ENCODE measurements around the gene CCDC167.

Gene CCDC167

DNA sequence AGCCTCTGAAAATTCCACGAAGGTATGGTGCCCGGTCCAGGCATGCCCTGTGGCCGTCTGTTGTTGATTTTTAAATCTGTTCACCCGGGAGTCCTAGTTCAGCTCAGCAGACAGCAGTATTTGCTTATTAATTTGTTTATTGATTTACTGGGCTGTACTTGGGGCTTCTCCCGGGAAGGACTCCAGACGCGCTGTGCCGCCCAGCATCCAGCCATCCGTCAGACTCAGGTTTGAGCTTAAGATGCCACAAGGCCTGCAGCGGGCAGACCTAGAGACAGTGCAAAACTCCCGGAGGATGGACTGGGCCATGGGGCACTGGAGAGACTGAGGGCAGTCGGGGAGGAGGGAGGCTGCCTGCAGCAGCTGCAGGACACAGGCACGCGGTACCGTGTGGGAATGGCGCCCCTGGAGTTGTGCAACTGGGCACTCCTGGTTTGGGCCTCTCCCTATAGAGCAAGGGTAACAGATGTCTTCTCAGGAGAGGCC is 17.3 kb upstream of the CCDC167 start:
- no peak overlapping the region for H2BK12ac ChIP-seq (ENCODE audit: low read length in 2 of 2)
- no peaks in the 10 kb centered on the region for H3K36me3 ChIP-seq (ENCODE audit: control insufficient read depth in 1 of 2, insufficient read depth in 2 of 2, low read depth in 1 of 2, low read length in 2 of 2)
- H4K8ac ChIP-seq (ENCODE audit: low read length) = no peak overlapping the region
- H2AK5ac ChIP-seq (ENCODE audit: low read length, severe bottlenecking) = no peak overlapping the region
- H2AFZ ChIP-seq (ENCODE audit: low read depth, low read length) = no peak overlapping the region
- H3K9ac ChIP-seq (ENCODE audit: low read length) = no peak overlapping the region
- 79% methylated on average over 16 of the region's 16 CpGs for WGBS
- peaks cover 51 to 76% of the 10 kb centered on the region in 2 experiments for H3K27me3 ChIP-seq (ENCODE audit: control insufficient read depth in 1 of 2, insufficient read depth in 1 of 2, low read length in 2 of 2)
- H3K9me3 ChIP-seq (ENCODE audit: control insufficient read depth, low read length) = peaks cover 5% of the 10 kb centered on the region
- H2BK15ac ChIP-seq (ENCODE audit: low read depth, poor library complexity, severe bottlenecking) = no peak overlapping the region
- no peak overlapping the region for H3K4me3 ChIP-seq (ENCODE audit: insufficient read depth in 1 of 2, low read depth in 1 of 2, low read length in 2 of 2)
- H3K14ac ChIP-seq (ENCODE audit: low read length in 2 of 2) = peak overlapping the region in 1 of 2 experiments; percentile 50
- H4K91ac ChIP-seq (ENCODE audit: low read length) = no peak overlapping the region
- H3K4me2 ChIP-seq (ENCODE audit: low read length, poor library complexity, severe bottlenecking) = no peak overlapping the region
- H3K4ac ChIP-seq (ENCODE audit: low read depth in 1 of 2, low read length in 2 of 2) = no peak overlapping the region
- H3K23ac ChIP-seq (ENCODE audit: low read length in 2 of 2) = no peak overlapping the region
- H3K79me1 ChIP-seq (replicated peaks; ENCODE audit: low read length, poor library complexity, severe bottlenecking) = no peaks in the 10 kb centered on the region
- no peak for DNase-seq
- H2BK5ac ChIP-seq (ENCODE audit: low read depth, low read length, poor library complexity, severe bottlenecking) = no peak overlapping the region
- no peak overlapping the region for H3K18ac ChIP-seq (ENCODE audit: low read depth in 1 of 2, low read length in 2 of 2)
- no peak overlapping the region for H3K27ac ChIP-seq (ENCODE audit: low read length, poor library complexity, severe bottlenecking)
- H3K4me1 ChIP-seq (ENCODE audit: control insufficient read depth, insufficient read depth, low read depth, low read length) = peaks cover 22% of the 10 kb centered on the region
- H2BK120ac ChIP-seq (ENCODE audit: low read depth, low read length) = no peak overlapping the region

- H3K4me1 ChIP-seq (ENCODE audit: control insufficient read depth, insufficient read depth, low read depth, low read length) = peaks cover 22% of the 10 kb centered on the region
- H3K9me3 ChIP-seq (ENCODE audit: control insufficient read depth, low read length) = peaks cover 5% of the 10 kb centered on the region
- no peak overlapping the region for H3K27ac ChIP-seq (ENCODE audit: low read length, poor library complexity, severe bottlenecking)
- H2AK5ac ChIP-seq (ENCODE audit: low read length, severe bottlenecking) = no peak overlapping the region
- H3K4me3 ChIP-seq (ENCODE audit: insufficient read depth in 1 of 2, low read depth in 1 of 2, low read length in 2 of 2) = no peak overlapping the region
- H3K79me1 ChIP-seq (replicated peaks; ENCODE audit: low read length, poor library complexity, severe bottlenecking) = no peaks in the 10 kb centered on the region
- H3K36me3 ChIP-seq (ENCODE audit: control insufficient read depth in 1 of 2, insufficient read depth in 2 of 2, low read depth in 1 of 2, low read length in 2 of 2) = no peaks in the 10 kb centered on the region
- DNase-seq = no peak
- no peak overlapping the region for H3K4ac ChIP-seq (ENCODE audit: low read depth in 1 of 2, low read length in 2 of 2)
- H2BK12ac ChIP-seq (ENCODE audit: low read length in 2 of 2) = no peak overlapping the region
- no peak overlapping the region for H2BK15ac ChIP-seq (ENCODE audit: low read depth, poor library complexity, severe bottlenecking)
- H3K23ac ChIP-seq (ENCODE audit: low read length in 2 of 2) = no peak overlapping the region
- no peak overlapping the region for H2AFZ ChIP-seq (ENCODE audit: low read depth, low read length)
- H2BK5ac ChIP-seq (ENCODE audit: low read depth, low read length, poor library complexity, severe bottlenecking) = no peak overlapping the region
- H3K14ac ChIP-seq (ENCODE audit: low read length in 2 of 2) = no peak overlapping the region
- H3K18ac ChIP-seq (ENCODE audit: low read depth in 1 of 2, low read length in 2 of 2) = no peak overlapping the region
- peaks cover 52 to 76% of the 10 kb centered on the region in 2 experiments for H3K27me3 ChIP-seq (ENCODE audit: control insufficient read depth in 1 of 2, insufficient read depth in 1 of 2, low read length in 2 of 2)
- WGBS = 65% methylated on average over 18 of the region's 18 CpGs
- no peak overlapping the region for H3K4me2 ChIP-seq (ENCODE audit: low read length, poor library complexity, severe bottlenecking)
- H3K9ac ChIP-seq (ENCODE audit: low read length) = no peak overlapping the region
- no peak overlapping the region for H4K8ac ChIP-seq (ENCODE audit: low read length)
- H2BK120ac ChIP-seq (ENCODE audit: low read depth, low read length) = no peak overlapping the region
- no peak overlapping the region for H4K91ac ChIP-seq (ENCODE audit: low read length)
Measured at GRCh38 chr6:37516076-37516919, 16.6 kb upstream of the CCDC167 start.

- Histone ChIP-seq H2BK120ac (ENCODE audit: low read depth, low read length) (no peak overlapping the region), H3K4ac (ENCODE audit: low read depth in 1 of 2, low read length in 2 of 2) (no peak overlapping the region), H3K27ac (ENCODE audit: low read length, poor library complexity, severe bottlenecking) (no peak overlapping the region), H3K4me3 (ENCODE audit: insufficient read depth in 1 of 2, low read depth in 1 of 2, low read length in 2 of 2) (no peak overlapping the region), H2AFZ (ENCODE audit: low read depth, low read length) (no peak overlapping the region), H3K9ac (ENCODE audit: low read length) (no peak overlapping the region), H2AK5ac (ENCODE audit: low read length, severe bottlenecking) (no peak overlapping the region), H3K27me3 (ENCODE audit: control insufficient read depth in 1 of 2, insufficient read depth in 1 of 2, low read length in 2 of 2) (peaks cover 53 to 76% of the 10 kb centered on the region in 2 experiments), H2BK15ac (ENCODE audit: low read depth, poor library complexity, severe bottlenecking) (no peak overlapping the region), H3K23ac (ENCODE audit: low read length in 2 of 2) (no peak overlapping the region), H3K14ac (ENCODE audit: low read length in 2 of 2) (no peak overlapping the region), H4K8ac (ENCODE audit: low read length) (no peak overlapping the region), H3K9me3 (ENCODE audit: control insufficient read depth, low read length) (peaks cover 5% of the 10 kb centered on the region), H3K18ac (ENCODE audit: low read depth in 1 of 2, low read length in 2 of 2) (no peak overlapping the region), H3K4me2 (ENCODE audit: low read length, poor library complexity, severe bottlenecking) (no peak overlapping the region), H2BK5ac (ENCODE audit: low read depth, low read length, poor library complexity, severe bottlenecking) (no peak overlapping the region), H2BK12ac (ENCODE audit: low read length in 2 of 2) (no peak overlapping the region), H3K36me3 (ENCODE audit: control insufficient read depth in 1 of 2, insufficient read depth in 2 of 2, low read depth in 1 of 2, low read length in 2 of 2) (no peaks in the 10 kb centered on the region), H4K91ac (ENCODE audit: low read length) (peak overlapping the region; percentile 7), H3K79me1 (replicated peaks; ENCODE audit: low read length, poor library complexity, severe bottlenecking) (no peaks in the 10 kb centered on the region), H3K4me1 (ENCODE audit: control insufficient read depth, insufficient read depth, low read depth, low read length) (peaks cover 22% of the 10 kb centered on the region)
- DNase-seq = no peak
- 80% methylated on average over 9 of the region's 9 CpGs for WGBS
Measured at GRCh38 chr6:37515712-37516075, 16.0 kb upstream of the CCDC167 start.

DNA sequence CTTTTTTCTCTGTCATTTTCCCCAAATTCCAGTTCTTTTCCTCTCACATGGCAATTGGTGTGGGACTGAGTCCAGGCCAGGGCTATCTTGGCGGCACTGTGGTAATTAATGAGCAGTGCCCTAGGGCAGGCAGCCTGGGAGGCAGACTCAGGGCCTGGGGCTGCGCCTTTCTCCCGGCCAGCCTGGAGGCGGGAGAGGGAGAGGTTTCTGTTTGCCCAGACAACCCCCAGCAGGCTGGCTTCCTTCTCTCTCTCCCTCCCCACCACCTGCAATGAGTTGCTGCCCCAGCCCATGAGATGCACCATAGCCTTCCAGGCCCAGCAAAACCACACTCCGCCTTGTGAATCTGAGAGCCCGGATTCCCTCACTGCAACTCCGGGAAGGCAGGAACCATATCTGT is 15.1 kb upstream of the CCDC167 start:
- Histone ChIP-seq H2AK5ac (ENCODE audit: low read length, severe bottlenecking) (no peak overlapping the region), H3K14ac (ENCODE audit: low read length in 2 of 2) (no peak overlapping the region), H3K4me1 (ENCODE audit: control insufficient read depth, insufficient read depth, low read depth, low read length) (peaks cover 22% of the 10 kb centered on the region), H2AFZ (ENCODE audit: low read depth, low read length) (no peak overlapping the region), H3K18ac (ENCODE audit: low read depth in 1 of 2, low read length in 2 of 2) (no peak overlapping the region), H3K27me3 (ENCODE audit: control insufficient read depth in 1 of 2, insufficient read depth in 1 of 2, low read length in 2 of 2) (peaks cover 57 to 77% of the 10 kb centered on the region in 2 experiments), H3K4me3 (ENCODE audit: insufficient read depth in 1 of 2, low read depth in 1 of 2, low read length in 2 of 2) (peak overlapping the region in 1 of 2 experiments; percentile 23), H3K79me1 (replicated peaks; ENCODE audit: low read length, poor library complexity, severe bottlenecking) (no peaks in the 10 kb centered on the region), H2BK12ac (ENCODE audit: low read length in 2 of 2) (no peak overlapping the region), H3K4me2 (ENCODE audit: low read length, poor library complexity, severe bottlenecking) (no peak overlapping the region), H4K91ac (ENCODE audit: low read length) (no peak overlapping the region), H2BK5ac (ENCODE audit: low read depth, low read length, poor library complexity, severe bottlenecking) (no peak overlapping the region), H3K9ac (ENCODE audit: low read length) (no peak overlapping the region), H3K36me3 (ENCODE audit: control insufficient read depth in 1 of 2, insufficient read depth in 2 of 2, low read depth in 1 of 2, low read length in 2 of 2) (no peaks in the 10 kb centered on the region), H3K23ac (ENCODE audit: low read length in 2 of 2) (no peak overlapping the region), H4K8ac (ENCODE audit: low read length) (no peak overlapping the region), H3K4ac (ENCODE audit: low read depth in 1 of 2, low read length in 2 of 2) (no peak overlapping the region), H3K27ac (ENCODE audit: low read length, poor library complexity, severe bottlenecking) (no peak overlapping the region), H2BK120ac (ENCODE audit: low read depth, low read length) (no peak overlapping the region), H2BK15ac (ENCODE audit: low read depth, poor library complexity, severe bottlenecking) (no peak overlapping the region), H3K9me3 (ENCODE audit: control insufficient read depth, low read length) (peaks cover 5% of the 10 kb centered on the region)
- no peak for DNase-seq
- 81% methylated on average over 7 of the region's 7 CpGs for WGBS
